ENCODE results near the gene PCP2.
A peak's percentile ranks its signal among the peaks of the same experiment; 100 is the strongest.

PCP2 gene

DNA sequence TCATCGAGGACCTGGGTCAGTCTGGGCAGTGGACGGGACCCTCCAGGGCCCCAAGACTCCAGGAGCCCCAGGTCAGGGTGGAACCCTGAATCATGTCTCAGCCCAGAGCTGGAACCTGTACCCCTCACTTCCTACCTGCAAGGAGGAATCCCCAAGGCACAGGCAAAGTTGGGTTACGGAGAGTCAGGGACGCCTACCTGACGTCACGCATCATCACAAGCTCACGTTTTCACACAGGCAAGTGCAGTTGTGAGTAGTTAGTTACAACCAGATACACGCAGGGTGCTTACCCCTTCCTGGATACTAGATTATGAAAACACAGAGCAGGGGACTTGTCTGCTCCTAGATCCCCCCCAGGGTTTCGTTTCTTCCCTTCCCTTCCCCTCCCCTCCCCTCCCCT lies 37.3 kb upstream of the PCP2 start:
- no peak overlapping the region; the same call in 1 of the 2 replicates for H3K4me3 ChIP-seq (ENCODE audit: low read depth, low read length)
- DNase-seq (ENCODE audit: low read depth), result no peak
- TF ChIP-seq, protein P1, sequence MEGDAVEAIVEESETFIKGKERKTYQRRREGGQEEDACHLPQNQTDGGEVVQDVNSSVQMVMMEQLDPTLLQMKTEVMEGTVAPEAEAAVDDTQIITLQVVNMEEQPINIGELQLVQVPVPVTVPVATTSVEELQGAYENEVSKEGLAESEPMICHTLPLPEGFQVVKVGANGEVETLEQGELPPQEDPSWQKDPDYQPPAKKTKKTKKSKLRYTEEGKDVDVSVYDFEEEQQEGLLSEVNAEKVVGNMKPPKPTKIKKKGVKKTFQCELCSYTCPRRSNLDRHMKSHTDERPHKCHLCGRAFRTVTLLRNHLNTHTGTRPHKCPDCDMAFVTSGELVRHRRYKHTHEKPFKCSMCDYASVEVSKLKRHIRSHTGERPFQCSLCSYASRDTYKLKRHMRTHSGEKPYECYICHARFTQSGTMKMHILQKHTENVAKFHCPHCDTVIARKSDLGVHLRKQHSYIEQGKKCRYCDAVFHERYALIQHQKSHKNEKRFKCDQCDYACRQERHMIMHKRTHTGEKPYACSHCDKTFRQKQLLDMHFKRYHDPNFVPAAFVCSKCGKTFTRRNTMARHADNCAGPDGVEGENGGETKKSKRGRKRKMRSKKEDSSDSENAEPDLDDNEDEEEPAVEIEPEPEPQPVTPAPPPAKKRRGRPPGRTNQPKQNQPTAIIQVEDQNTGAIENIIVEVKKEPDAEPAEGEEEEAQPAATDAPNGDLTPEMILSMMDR (IDR thresholded peaks at IDR 0.05; ENCODE audit: control insufficient read depth, extremely low read depth, insufficient read depth), result no peak

- TF ChIP-seq, protein P1 (IDR thresholded peaks at IDR 0.05; ENCODE audit: control insufficient read depth, extremely low read depth, insufficient read depth), result no peak
- H3K4me3 ChIP-seq (ENCODE audit: low read depth, low read length), result peak overlapping the region; percentile 27
- no peak for DNase-seq (ENCODE audit: low read depth)
These were observed 36.7 kb upstream of the PCP2 start for GRCh38 chr19:7670150-7670783.

- no peak overlapping the region for H3K4me3 ChIP-seq (ENCODE audit: low read depth, low read length)
- TF ChIP-seq, protein P1 (IDR thresholded peaks at IDR 0.05; ENCODE audit: control insufficient read depth, extremely low read depth, insufficient read depth), result no peak
- no peak for DNase-seq (ENCODE audit: low read depth)
These were observed 36.1 kb upstream of the PCP2 start for GRCh38 chr19:7669641-7670040.

DNA sequence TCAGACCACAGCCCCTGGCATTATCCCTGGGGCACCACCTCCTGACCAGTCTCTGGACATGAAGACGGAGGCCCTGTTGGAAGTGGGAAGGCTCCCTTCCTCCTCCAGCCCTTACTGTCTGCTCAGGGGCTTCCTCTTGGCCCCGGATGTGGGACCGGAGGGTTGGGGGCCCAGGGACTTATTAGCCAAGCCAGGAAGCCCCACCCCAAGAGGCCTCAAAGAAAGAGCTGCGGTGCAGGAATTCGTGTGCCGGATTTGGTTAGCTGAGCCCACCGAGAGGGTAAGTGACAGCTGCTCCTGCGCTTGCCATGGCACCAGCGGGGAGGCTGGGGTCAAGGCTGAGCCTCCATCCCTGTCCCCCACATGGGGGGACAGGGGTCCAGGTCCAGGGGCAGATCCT lies 35.3 kb upstream of the PCP2 start, which contains the start of gene RETN:
TSS of gene RETN (plus strand) at position 208 of the 400 bp plus-strand sequence. CDS start 278 bp downstream, outside the sequence.
- no peak within 1 kb of the TSS for H3K4me3 ChIP-seq (ENCODE audit: low read depth, low read length)
- TF ChIP-seq, protein P1 (IDR thresholded peaks at IDR 0.05; ENCODE audit: control insufficient read depth, extremely low read depth, insufficient read depth), result no peak
- DNase-seq (ENCODE audit: low read depth), result no peak

- H3K4me3 ChIP-seq (ENCODE audit: low read depth, low read length), result no peak overlapping the region
- peak; percentile 81 for DNase-seq (ENCODE audit: low read depth)
- TF ChIP-seq, protein P1 (IDR thresholded peaks at IDR 0.05; ENCODE audit: control insufficient read depth, extremely low read depth, insufficient read depth), result no peak
These were observed 31.6 kb upstream of the PCP2 start for GRCh38 chr19:7665076-7665475.

DNA sequence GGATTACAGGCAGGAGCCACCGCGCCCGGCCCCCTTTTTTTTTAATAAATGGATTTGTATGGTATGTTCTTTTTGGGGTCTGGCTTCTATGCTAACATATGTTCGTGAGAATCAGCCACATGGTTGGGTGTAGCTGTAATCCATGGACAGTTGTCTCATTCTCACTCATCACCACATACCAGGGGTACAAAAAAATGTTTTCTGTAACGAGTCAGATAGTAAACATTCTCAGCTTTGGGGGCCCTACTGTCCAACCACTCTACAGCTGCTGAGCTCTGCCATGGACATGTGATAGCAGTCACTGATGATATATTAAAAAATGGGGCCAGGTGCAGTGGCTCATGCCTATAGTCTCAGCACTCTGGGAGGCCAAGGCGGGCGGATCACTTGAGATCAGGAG lies 30.2 kb upstream of the PCP2 start:
- DNase-seq (ENCODE audit: low read depth), result no peak
- H3K4me3 ChIP-seq (ENCODE audit: low read depth, low read length), result no peak overlapping the region
- TF ChIP-seq, protein P1 (IDR thresholded peaks at IDR 0.05; ENCODE audit: control insufficient read depth, extremely low read depth, insufficient read depth), result no peak

GRCh38 chr19:7662657-7663056 lies 29.1 kb upstream of the PCP2 start:
- TF ChIP-seq, protein P1 (IDR thresholded peaks at IDR 0.05; ENCODE audit: control insufficient read depth, extremely low read depth, insufficient read depth), result no peak

More at GRCh38 chr19:7662657-7663056, 29.1 kb upstream of the PCP2 start:
- no peak for DNase-seq (ENCODE audit: low read depth)
- no peak overlapping the region for H3K4me3 ChIP-seq (ENCODE audit: low read depth, low read length)

Measured in LNCaP clone FGC (cell line).